ENCODE results near the gene HLA-E.
"Not testable (repeated sequence)": the region's sequence is repeated elsewhere in the genome, so short reads cannot be mapped to it uniquely, and the experiment has no call there.

The HLA-E gene

GRCh38 chr6:30483677-30484279, 5.5 kb upstream of the HLA-E start:
- Mint-ChIP-seq H3K4me3 (no peak overlapping the region), H3K27ac (no peak overlapping the region), H3K4me1 (no peaks in the 10 kb centered on the region), H3K9me3 (no peaks in the 10 kb centered on the region), H3K36me3 (ENCODE audit: low read depth) (no peaks in the 10 kb centered on the region), H3K27me3 (ENCODE audit: low read depth, poor library complexity) (peaks cover 44% of the 10 kb centered on the region)
- peak; percentile 36 for DNase-seq
- peak; percentile 41 for TF ChIP-seq CTCF (IDR thresholded peaks at IDR 0.05)

- peaks cover 3% of the 10 kb centered on the region for H3K4me1 Mint-ChIP-seq
- no peak overlapping the region for H3K27ac Mint-ChIP-seq
- no peak overlapping the region for H3K4me3 Mint-ChIP-seq
- TF ChIP-seq CTCF (IDR thresholded peaks at IDR 0.05): no peak
- H3K36me3 Mint-ChIP-seq (ENCODE audit: low read depth): peaks cover 2% of the 10 kb centered on the region
- peaks cover 31% of the 10 kb centered on the region for H3K27me3 Mint-ChIP-seq (ENCODE audit: low read depth, poor library complexity)
- no peak for DNase-seq
- H3K9me3 Mint-ChIP-seq: no peaks in the 10 kb centered on the region
Measured at GRCh38 chr6:30485236-30485635, 4.1 kb upstream of the HLA-E start.

GRCh38 chr6:30487926-30488325, 1.4 kb upstream of the HLA-E start:
- Mint-ChIP-seq H3K36me3 (ENCODE audit: low read depth) (peaks cover 21% of the 10 kb centered on the region), H3K4me1 (peaks cover 12% of the 10 kb centered on the region), H3K9me3 (no peaks in the 10 kb centered on the region), H3K27me3 (ENCODE audit: low read depth, poor library complexity) (peaks cover 7% of the 10 kb centered on the region), H3K4me3 (peak overlapping the region; percentile 46), H3K27ac (no peak overlapping the region)
- no peak for TF ChIP-seq CTCF (IDR thresholded peaks at IDR 0.05)
- DNase-seq: no peak

GRCh38 chr6:30488697-30489080, 620 bp upstream of the HLA-E start:
- H3K9me3 Mint-ChIP-seq; DNase-seq; H3K27ac Mint-ChIP-seq; H3K4me3 Mint-ChIP-seq; H3K27me3 Mint-ChIP-seq (ENCODE audit: low read depth, poor library complexity): not testable (repeated sequence)
- Mint-ChIP-seq H3K36me3 (ENCODE audit: low read depth) (peaks cover 21% of the 10 kb centered on the region), H3K4me1 (peaks cover 12% of the 10 kb centered on the region)

- H3K27ac Mint-ChIP-seq: no peak overlapping the region
- peak; percentile 79 for DNase-seq
- H3K9me3 Mint-ChIP-seq: no peaks in the 10 kb centered on the region
Measured at GRCh38 chr6:30490026-30490876, 942 bp downstream of the HLA-E start.

GRCh38 chr6:30491291-30491953, 2.1 kb downstream of the HLA-E start:
- H3K4me3 Mint-ChIP-seq: peak overlapping the region; percentile 48
- peaks cover 21% of the 10 kb centered on the region for H3K36me3 Mint-ChIP-seq (ENCODE audit: low read depth)
- peaks cover 12% of the 10 kb centered on the region for H3K4me1 Mint-ChIP-seq
- H3K27ac Mint-ChIP-seq; H3K27me3 Mint-ChIP-seq (ENCODE audit: low read depth, poor library complexity); H3K9me3 Mint-ChIP-seq; DNase-seq: not testable (repeated sequence)

More at GRCh38 chr6:30490026-30490876, 942 bp downstream of the HLA-E start:
- peaks cover 1% of the 10 kb centered on the region for H3K27me3 Mint-ChIP-seq (ENCODE audit: low read depth, poor library complexity)
- H3K4me3 Mint-ChIP-seq: peak overlapping the region; percentile 93
- peaks cover 21% of the 10 kb centered on the region for H3K36me3 Mint-ChIP-seq (ENCODE audit: low read depth)
- TF ChIP-seq CTCF (IDR thresholded peaks at IDR 0.05): no peak
- peaks cover 12% of the 10 kb centered on the region for H3K4me1 Mint-ChIP-seq
